HEK293T (cell line): Measurements from ENCODE around the gene KAZALD1.

Experiments used
- CTCF ChIA-PET: fragments of 350-600 bp; formaldehyde crosslinking; extraction: SDS; loops from one replicate; lab custom pipeline; 2021; ENCODE audit warnings: antibody characterized with exemption, inconsistent platforms; lab: Yijun Ruan, JAX
- POLR2A ChIA-PET: fragments of 350-600 bp; formaldehyde crosslinking; extraction: SDS; loops from one replicate; lab custom pipeline; 2020; ENCODE audit warnings: antibody characterized with exemption, inconsistent platforms; lab: Yijun Ruan, JAX
- DNase-seq: peaks from one replicate; pipeline ENCODE4 v3.0.0; 2012; ENCODE audit warnings: mixed read lengths; ENCODE audit errors: extremely low spot score
- ARNT ChIP-seq: fragments of 450-650 bp; IDR thresholded peaks from 2 replicates; pipeline ENCODE4 v1.6.1; 2017; ENCODE audit warnings: mild to moderate bottlenecking
- BHLHE40 ChIP-seq: fragments of 450-650 bp; IDR thresholded peaks from 2 replicates; pipeline ENCODE4 v1.6.1; 2016; ENCODE audit warnings: mild to moderate bottlenecking, moderate library complexity, borderline replicate concordance
- CTBP1 ChIP-seq: fragments of 450-650 bp; IDR thresholded peaks from 2 replicates; pipeline ENCODE4 v1.6.1; 2016; ENCODE audit warnings: borderline replicate concordance
- ELF4 ChIP-seq: fragments of 450-650 bp; IDR thresholded peaks from 2 replicates; pipeline ENCODE4 v1.6.1; 2017; ENCODE audit warnings: antibody characterized with exemption
- FOXA1 ChIP-seq: fragments of 450-650 bp; IDR thresholded peaks from 2 replicates; pipeline ENCODE4 v1.6.1; 2016; ENCODE audit warnings: mild to moderate bottlenecking
- FOXK2 ChIP-seq: fragments of 450-650 bp; IDR thresholded peaks from 2 replicates; pipeline ENCODE4 v1.6.1; 2016; ENCODE audit warnings: mild to moderate bottlenecking
- FOXM1 ChIP-seq: fragments of 450-650 bp; IDR thresholded peaks from 2 replicates; pipeline ENCODE4 v1.6.1; 2017; ENCODE audit warnings: mild to moderate bottlenecking, borderline replicate concordance
- HDGF ChIP-seq: fragments of 450-650 bp; IDR thresholded peaks from 2 replicates; pipeline ENCODE4 v1.6.1; 2017; ENCODE audit warnings: antibody characterized with exemption, borderline replicate concordance
- L3MBTL2 ChIP-seq: fragments of 450-650 bp; conservative IDR thresholded peaks from 2 replicates; pipeline ENCODE4 v1.6.1; 2016; ENCODE audit warnings: mild to moderate bottlenecking
- LEF1 ChIP-seq: fragments of 450-650 bp; IDR thresholded peaks from 2 replicates; pipeline ENCODE4 v1.6.1; 2017; ENCODE audit warnings: mild to moderate bottlenecking, borderline replicate concordance
- NFRKB ChIP-seq: fragments of 450-650 bp; IDR thresholded peaks from 2 replicates; pipeline ENCODE4 v1.6.1; 2016; ENCODE audit warnings: mild to moderate bottlenecking, moderate library complexity
- SP1 ChIP-seq: fragments of 450-650 bp; IDR thresholded peaks from 2 replicates; pipeline ENCODE4 v1.6.1; 2017
- SUZ12 ChIP-seq: fragments of 450-650 bp; IDR thresholded peaks from 2 replicates; pipeline ENCODE4 v1.6.1; 2016; ENCODE audit warnings: mild to moderate bottlenecking
- TARDBP ChIP-seq: fragments of 450-650 bp; IDR thresholded peaks from 2 replicates; pipeline ENCODE4 v1.6.1; 2016
- ZNF384 ChIP-seq: fragments of 450-650 bp; IDR thresholded peaks from 2 replicates; pipeline ENCODE4 v1.6.1; 2016
- TF ChIP-seq, protein P1 (sequence below): fragments of 450-650 bp; IDR thresholded peaks from 2 replicates; pipeline ENCODE4 v1.6.1; 2016

KAZALD1 gene

GRCh38 chr10:101021239-101021638 lies 40.5 kb upstream of the KAZALD1 start:
- DNase-seq: no peak
- ChIA-PET POLR2A (no interaction called here), CTCF (interaction anchor here (1.3 kb wide), 1 partner anchor 53 kb away, joined by 4 read pairs; no protein-coding TSS in a partner anchor)
- TF ChIP-seq L3MBTL2 (no peak), ZNF384 (no peak), LEF1 (no peak), NFRKB (no peak), FOXM1 (no peak), CTBP1 (no peak), ARNT (no peak), SP1 (no peak), FOXK2 (no peak), BHLHE40 (no peak), FOXA1 (no peak), SUZ12 (no peak)

GRCh38 chr10:101021692-101022251 lies 40.0 kb upstream of the KAZALD1 start:
- DNase-seq: no peak
- POLR2A ChIA-PET: no interaction called here
- no peak for TF ChIP-seq FOXA1
- no peak for TF ChIP-seq TARDBP
- TF ChIP-seq HDGF: no peak
- TF ChIP-seq LEF1: no peak
- no peak for TF ChIP-seq L3MBTL2
- TF ChIP-seq ELF4: no peak
- no peak for TF ChIP-seq ZNF384
- no peak for TF ChIP-seq BHLHE40
- TF ChIP-seq, protein P1, sequence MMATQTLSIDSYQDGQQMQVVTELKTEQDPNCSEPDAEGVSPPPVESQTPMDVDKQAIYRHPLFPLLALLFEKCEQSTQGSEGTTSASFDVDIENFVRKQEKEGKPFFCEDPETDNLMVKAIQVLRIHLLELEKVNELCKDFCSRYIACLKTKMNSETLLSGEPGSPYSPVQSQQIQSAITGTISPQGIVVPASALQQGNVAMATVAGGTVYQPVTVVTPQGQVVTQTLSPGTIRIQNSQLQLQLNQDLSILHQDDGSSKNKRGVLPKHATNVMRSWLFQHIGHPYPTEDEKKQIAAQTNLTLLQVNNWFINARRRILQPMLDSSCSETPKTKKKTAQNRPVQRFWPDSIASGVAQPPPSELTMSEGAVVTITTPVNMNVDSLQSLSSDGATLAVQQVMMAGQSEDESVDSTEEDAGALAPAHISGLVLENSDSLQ: no peak
- TF ChIP-seq ARNT: no peak
- TF ChIP-seq SP1: no peak
- CTCF ChIA-PET: interaction anchor here (0.6 to 1.3 kb wide), 2 partner anchors 18 to 53 kb away, joined by 3 to 4 read pairs; no protein-coding TSS in a partner anchor

DNA sequence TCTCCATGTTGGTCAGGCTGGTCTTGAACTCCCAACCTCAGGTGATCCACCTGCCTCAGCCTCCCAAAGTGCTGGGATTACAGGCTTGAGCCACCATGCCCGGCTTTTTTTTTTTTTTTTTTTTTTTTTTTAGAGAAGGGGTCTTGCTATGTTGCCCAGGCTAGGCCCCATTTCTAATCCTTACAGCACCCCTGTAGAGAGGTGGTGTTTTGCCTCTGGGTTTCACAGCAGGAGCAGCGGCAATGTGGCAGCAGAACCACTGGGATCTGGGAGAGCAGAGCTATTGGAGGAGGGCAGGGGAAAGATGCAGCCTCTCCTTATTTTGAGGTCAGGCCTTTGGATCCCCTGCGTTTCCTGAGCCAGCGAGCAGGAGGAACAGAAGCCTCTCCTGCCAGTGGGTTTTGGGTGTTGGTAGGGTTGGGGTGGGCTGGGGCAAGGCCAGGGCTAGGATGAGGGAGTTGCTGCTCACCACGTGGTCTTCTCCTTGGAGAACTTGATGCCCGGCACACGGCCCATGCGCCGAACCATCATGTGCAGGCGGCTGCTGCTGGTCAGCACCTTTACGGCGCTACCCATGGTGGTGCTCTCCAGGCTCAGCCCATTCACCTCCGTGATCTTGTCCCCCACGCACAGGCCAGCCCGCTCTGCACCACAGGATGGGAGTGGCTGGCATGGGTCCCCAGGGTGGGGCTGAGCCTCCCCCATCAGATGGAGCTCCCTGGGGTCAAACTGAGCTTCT lies 38.7 kb upstream of the KAZALD1 start:
- POLR2A ChIA-PET: no interaction called here
- CTCF ChIA-PET: interaction anchor here (0.6 kb wide), 2 partner anchors 25 to 234 kb away, joined by 3 read pairs; no protein-coding TSS in a partner anchor
- TF ChIP-seq HDGF (no peak), FOXK2 (no peak), FOXM1 (no peak), ELF4 (no peak), NFRKB (no peak)
- no peak for DNase-seq

GRCh38 chr10:101027106-101027720 lies 34.6 kb upstream of the KAZALD1 start:
- ChIA-PET CTCF (interaction anchor here (0.8 to 6.8 kb wide), 4 partner anchors 9 to 30 kb away, joined by 3 to 35 read pairs (median 10); no protein-coding TSS in a partner anchor), POLR2A (interaction anchor here (0.6 to 1.1 kb wide), 4 partner anchors 13 to 40 kb away, joined by 3 to 4 read pairs (median 3); partner anchors contain the start of genes MRPL43 and TWNK)
- DNase-seq: no peak
- TF ChIP-seq FOXK2: no peak
- no peak for TF ChIP-seq SP1
- no peak for TF ChIP-seq FOXM1
- TF ChIP-seq, protein P1: no peak

- ChIA-PET POLR2A (interaction anchor here (1.5 to 3.9 kb wide), 4 partner anchors 14 to 113 kb away, joined by 3 to 30 read pairs (median 16); partner anchors contain the start of gene KAZALD1), CTCF (interaction anchor here (0.6 to 6.8 kb wide), 6 partner anchors 11 to 32 kb away, joined by 3 to 35 read pairs (median 6); no protein-coding TSS in a partner anchor)
- TF ChIP-seq, protein P1: no peak
- TF ChIP-seq ELF4 (no peak), ZNF384 (no peak), SP1 (no peak), SUZ12 (no peak), FOXM1 (no peak), L3MBTL2 (no peak), ARNT (no peak), CTBP1 (no peak), FOXA1 (no peak), TARDBP (no peak)
- no peak for DNase-seq
These were observed 33.1 kb upstream of the KAZALD1 start for GRCh38 chr10:101028446-101029337.
